GM06990 (cell line): ENCODE measurements around the gene PHYHD1.

Experiments
- DNase-seq: peaks from one replicate; pipeline ENCODE4 v3.0.0-alpha.2; 2011; ENCODE audit not compliant: insufficient read length; ENCODE audit errors: extremely low read depth
- H3K27me3 ChIP-seq: replicated peaks from 2 replicates; pipeline ENCODE4 v1.6.0; 2011; ENCODE audit warnings: low read length; ENCODE audit not compliant: control insufficient read depth, insufficient read depth
- H3K36me3 ChIP-seq: 2 replicates; pipeline ENCODE4 v1.5.1; 2011; ENCODE audit warnings: low read length; ENCODE audit not compliant: control insufficient read depth, insufficient read depth
- H3K4me3 ChIP-seq: replicated peaks from 2 replicates; pipeline ENCODE4 v1.5.1; 2011; ENCODE audit warnings: low read depth, mild to moderate bottlenecking, control low read depth, low read length
- CTCF ChIP-seq: IDR thresholded peaks from 2 replicates; pipeline ENCODE4 v1.5.1; 2011; ENCODE audit warnings: low read length, control low read depth, mild to moderate bottlenecking, inconsistent platforms; ENCODE audit not compliant: insufficient read depth, poor library complexity, severe bottlenecking

PHYHD1 gene

GRCh38 chr9:128891321-128892220 is 29.2 kb upstream of the PHYHD1 start:
- no peak for DNase-seq
- no peak overlapping the region for H3K4me3 ChIP-seq
- peaks cover 11% of the 10 kb centered on the region for H3K36me3 ChIP-seq
- no peak for TF ChIP-seq CTCF
- H3K27me3 ChIP-seq, result no peaks in the 10 kb centered on the region

- DNase-seq, result no peak
- Histone ChIP-seq H3K36me3 (peaks cover 11% of the 10 kb centered on the region), H3K4me3 (no peak overlapping the region), H3K27me3 (no peaks in the 10 kb centered on the region)
- no peak for TF ChIP-seq CTCF
Measured at GRCh38 chr9:128892221-128892921, 28.4 kb upstream of the PHYHD1 start.

GRCh38 chr9:128893354-128893753 is 27.4 kb upstream of the PHYHD1 start:
- TF ChIP-seq CTCF, result no peak
- Histone ChIP-seq H3K4me3 (no peak overlapping the region), H3K27me3 (no peaks in the 10 kb centered on the region), H3K36me3 (peaks cover 9% of the 10 kb centered on the region)
- DNase-seq, result no peak

- Histone ChIP-seq H3K27me3 (no peaks in the 10 kb centered on the region), H3K36me3 (peaks cover 10% of the 10 kb centered on the region), H3K4me3 (no peak overlapping the region)
- no peak for DNase-seq
- no peak for TF ChIP-seq CTCF
Measured at GRCh38 chr9:128894764-128895163, 26.0 kb upstream of the PHYHD1 start.

GRCh38 chr9:128895556-128895955 is 25.2 kb upstream of the PHYHD1 start:
- DNase-seq, result no peak
- TF ChIP-seq CTCF, result no peak
- peaks cover 8% of the 10 kb centered on the region for H3K36me3 ChIP-seq
- H3K4me3 ChIP-seq, result no peak overlapping the region
- no peaks in the 10 kb centered on the region for H3K27me3 ChIP-seq
